ENCODE data around the gene ELAC1.

ELAC1 gene
- long read RNA-seq, transcript ELAC1-201 (4 exons, 2,235 nt): major isoform, 52 of 59 reads
- long read RNA-seq, partial matches to known transcripts: 0 of 59 reads
- long read RNA-seq, other reads (novel, unspliced or antisense): 1 of 59 reads

- peak; percentile 74 to 82 for DNase-seq (ENCODE audit: low read depth in 1 of 2, low spot score in 1 of 2)
- TF ChIP-seq SPI1 (IDR thresholded peaks at IDR 0.05; ENCODE audit: borderline replicate concordance, low read depth) (peak; percentile 69; the same call in 1 of the 2 replicates), POLR2AphosphoS5 (IDR thresholded peaks at IDR 0.05; ENCODE audit: low read depth) (peak; percentile 97), GABPA (IDR thresholded peaks at IDR 0.05; ENCODE audit: low read depth) (peak; percentile 80)
- TF ChIP-seq, protein P1, sequence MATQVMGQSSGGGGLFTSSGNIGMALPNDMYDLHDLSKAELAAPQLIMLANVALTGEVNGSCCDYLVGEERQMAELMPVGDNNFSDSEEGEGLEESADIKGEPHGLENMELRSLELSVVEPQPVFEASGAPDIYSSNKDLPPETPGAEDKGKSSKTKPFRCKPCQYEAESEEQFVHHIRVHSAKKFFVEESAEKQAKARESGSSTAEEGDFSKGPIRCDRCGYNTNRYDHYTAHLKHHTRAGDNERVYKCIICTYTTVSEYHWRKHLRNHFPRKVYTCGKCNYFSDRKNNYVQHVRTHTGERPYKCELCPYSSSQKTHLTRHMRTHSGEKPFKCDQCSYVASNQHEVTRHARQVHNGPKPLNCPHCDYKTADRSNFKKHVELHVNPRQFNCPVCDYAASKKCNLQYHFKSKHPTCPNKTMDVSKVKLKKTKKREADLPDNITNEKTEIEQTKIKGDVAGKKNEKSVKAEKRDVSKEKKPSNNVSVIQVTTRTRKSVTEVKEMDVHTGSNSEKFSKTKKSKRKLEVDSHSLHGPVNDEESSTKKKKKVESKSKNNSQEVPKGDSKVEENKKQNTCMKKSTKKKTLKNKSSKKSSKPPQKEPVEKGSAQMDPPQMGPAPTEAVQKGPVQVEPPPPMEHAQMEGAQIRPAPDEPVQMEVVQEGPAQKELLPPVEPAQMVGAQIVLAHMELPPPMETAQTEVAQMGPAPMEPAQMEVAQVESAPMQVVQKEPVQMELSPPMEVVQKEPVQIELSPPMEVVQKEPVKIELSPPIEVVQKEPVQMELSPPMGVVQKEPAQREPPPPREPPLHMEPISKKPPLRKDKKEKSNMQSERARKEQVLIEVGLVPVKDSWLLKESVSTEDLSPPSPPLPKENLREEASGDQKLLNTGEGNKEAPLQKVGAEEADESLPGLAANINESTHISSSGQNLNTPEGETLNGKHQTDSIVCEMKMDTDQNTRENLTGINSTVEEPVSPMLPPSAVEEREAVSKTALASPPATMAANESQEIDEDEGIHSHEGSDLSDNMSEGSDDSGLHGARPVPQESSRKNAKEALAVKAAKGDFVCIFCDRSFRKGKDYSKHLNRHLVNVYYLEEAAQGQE (IDR thresholded peaks at IDR 0.05; ENCODE audit: insufficient replicate concordance, low read depth): peak; percentile 75
- TF ChIP-seq, protein P2, sequence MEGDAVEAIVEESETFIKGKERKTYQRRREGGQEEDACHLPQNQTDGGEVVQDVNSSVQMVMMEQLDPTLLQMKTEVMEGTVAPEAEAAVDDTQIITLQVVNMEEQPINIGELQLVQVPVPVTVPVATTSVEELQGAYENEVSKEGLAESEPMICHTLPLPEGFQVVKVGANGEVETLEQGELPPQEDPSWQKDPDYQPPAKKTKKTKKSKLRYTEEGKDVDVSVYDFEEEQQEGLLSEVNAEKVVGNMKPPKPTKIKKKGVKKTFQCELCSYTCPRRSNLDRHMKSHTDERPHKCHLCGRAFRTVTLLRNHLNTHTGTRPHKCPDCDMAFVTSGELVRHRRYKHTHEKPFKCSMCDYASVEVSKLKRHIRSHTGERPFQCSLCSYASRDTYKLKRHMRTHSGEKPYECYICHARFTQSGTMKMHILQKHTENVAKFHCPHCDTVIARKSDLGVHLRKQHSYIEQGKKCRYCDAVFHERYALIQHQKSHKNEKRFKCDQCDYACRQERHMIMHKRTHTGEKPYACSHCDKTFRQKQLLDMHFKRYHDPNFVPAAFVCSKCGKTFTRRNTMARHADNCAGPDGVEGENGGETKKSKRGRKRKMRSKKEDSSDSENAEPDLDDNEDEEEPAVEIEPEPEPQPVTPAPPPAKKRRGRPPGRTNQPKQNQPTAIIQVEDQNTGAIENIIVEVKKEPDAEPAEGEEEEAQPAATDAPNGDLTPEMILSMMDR (IDR thresholded peaks at IDR 0.05; ENCODE audit: insufficient read depth, low read length): no peak
- no peaks in the 10 kb centered on the region for H3K27me3 ChIP-seq (ENCODE audit: insufficient read depth, poor library complexity, severe bottlenecking)
- H3K4me3 ChIP-seq (replicated peaks; ENCODE audit: insufficient read depth, low read length): peak within 1 kb of the TSS; percentile 82
- H3K27ac ChIP-seq (replicated peaks): peak within 1 kb of the TSS; percentile 82
These were observed at the start of gene ELAC1 for GRCh38 chr18:50967714-50968661. ELAC1 (plus strand) TSS chr18:50968040; CDS start chr18:50974405, 6,365 bp downstream.

DNA sequence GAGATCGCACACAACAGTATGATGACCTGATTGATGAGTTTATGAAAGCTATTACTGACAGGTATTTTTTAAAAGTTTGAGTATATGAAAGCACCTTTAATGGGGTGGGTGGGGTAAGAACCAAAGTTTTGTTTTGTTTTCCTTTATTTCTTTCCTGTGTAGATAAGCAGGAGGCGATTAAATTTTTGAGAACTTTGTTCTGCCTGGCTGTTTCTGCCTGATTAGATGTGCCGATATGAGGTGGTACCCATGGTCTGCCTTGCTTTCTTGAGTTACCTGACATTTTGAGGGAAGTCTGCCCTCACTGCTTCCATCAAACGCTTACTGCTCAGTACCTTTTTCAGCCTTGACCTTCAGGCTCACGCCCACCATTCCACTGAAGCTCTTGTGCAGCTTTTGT lies 49.7 kb upstream of the ELAC1 start:
- no peak overlapping the region for H3K4me3 ChIP-seq (replicated peaks; ENCODE audit: insufficient read depth, low read length)
- DNase-seq (ENCODE audit: low read depth in 1 of 2, low spot score in 1 of 2): no peak
- no peak overlapping the region for H3K27ac ChIP-seq (replicated peaks)
- TF ChIP-seq, protein P2 (IDR thresholded peaks at IDR 0.05; ENCODE audit: insufficient read depth, low read length): no peak
- no peaks in the 10 kb centered on the region for H3K27me3 ChIP-seq (ENCODE audit: insufficient read depth, poor library complexity, severe bottlenecking)

DNA sequence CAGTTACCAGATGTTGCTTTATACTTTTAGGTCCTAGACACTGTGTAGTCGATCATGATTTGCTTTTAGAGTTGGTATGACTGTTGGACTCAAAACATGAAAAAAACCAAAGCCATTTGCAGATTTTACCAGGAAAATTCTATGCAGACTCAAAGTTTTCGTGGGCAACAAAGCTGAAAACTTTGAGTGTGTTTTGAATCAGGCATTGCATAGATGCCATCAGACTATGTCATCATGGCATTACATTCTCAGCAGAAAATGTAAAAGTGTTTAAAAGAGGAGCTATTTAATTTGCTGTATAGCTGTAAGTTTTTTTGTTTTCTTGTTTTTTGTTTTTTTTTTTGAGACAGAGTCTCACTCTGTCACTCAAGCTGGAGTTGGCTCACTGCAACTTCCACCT lies 43.5 kb upstream of the ELAC1 start:
- Histone ChIP-seq H3K4me3 (replicated peaks; ENCODE audit: insufficient read depth, low read length) (no peak overlapping the region), H3K27ac (replicated peaks) (no peak overlapping the region), H3K27me3 (ENCODE audit: insufficient read depth, poor library complexity, severe bottlenecking) (no peaks in the 10 kb centered on the region)
- no peak for DNase-seq (ENCODE audit: low read depth in 1 of 2, low spot score in 1 of 2)
- TF ChIP-seq, protein P2 (IDR thresholded peaks at IDR 0.05; ENCODE audit: insufficient read depth, low read length): no peak
- TF ChIP-seq, protein P1 (IDR thresholded peaks at IDR 0.05; ENCODE audit: insufficient replicate concordance, low read depth): no peak
- no peak for TF ChIP-seq POLR2AphosphoS5 (IDR thresholded peaks at IDR 0.05; ENCODE audit: low read depth)
- no peak for TF ChIP-seq GABPA (IDR thresholded peaks at IDR 0.05; ENCODE audit: low read depth)
- TF ChIP-seq SPI1 (IDR thresholded peaks at IDR 0.05; ENCODE audit: borderline replicate concordance, low read depth): no peak

Measured in HL-60 (cell line).